SU-DHL-6 (cell line): Measurements from ENCODE around the gene LUZP1.
"Not testable (repeated sequence)": the region's sequence is repeated elsewhere in the genome, so short reads cannot be mapped to it uniquely, and the experiment has no call there.

Experiments used
- H2AFZ ChIP-seq: fragments of 200-600 bp; sonication (generic); 2 replicates; pipeline ENCODE4 v1.6.1; 2014; ENCODE audit warnings: low read depth, mild to moderate bottlenecking, moderate library complexity, mixed read lengths, antibody characterized with exemption, low read length; ENCODE audit not compliant: severe bottlenecking
- H3F3A ChIP-seq: fragments of 200-600 bp; shearing (Covaris generic); 2 replicates; pipeline ENCODE4 v1.6.0; 2016; ENCODE audit warnings: antibody characterized with exemption, mild to moderate bottlenecking; ENCODE audit not compliant: insufficient read depth
- H3K27ac ChIP-seq: fragments of 200-600 bp; sonication (generic); 2 replicates; pipeline ENCODE4 v1.5.1; 2016; ENCODE audit warnings: low read depth, mild to moderate bottlenecking, low read length, moderate library complexity, mixed read lengths
- H3K27me3 ChIP-seq: fragments of 200-600 bp; sonication (generic), shearing (Covaris generic); 2 replicates; pipeline ENCODE4 v1.6.0; 2014; ENCODE audit warnings: mild to moderate bottlenecking, low read length
- H3K36me3 ChIP-seq: fragments of 200-600 bp; sonication (generic); 2 replicates; pipeline ENCODE4 v1.6.1; 2014; ENCODE audit warnings: mild to moderate bottlenecking, low read length, mixed read lengths
- H3K4me2 ChIP-seq: fragments of 300-600, 200-600 bp; shearing (Covaris generic), sonication (generic); 2 replicates; pipeline ENCODE4 v1.6.0; 2014; ENCODE audit warnings: low read length, low read depth, mild to moderate bottlenecking; ENCODE audit not compliant: poor library complexity, severe bottlenecking
- H3K4me3 ChIP-seq: fragments of 200-600 bp; sonication (generic); 2 replicates; pipeline ENCODE4 v1.5.1; 2014; ENCODE audit warnings: antibody characterized with exemption, low read length, mild to moderate bottlenecking, mixed read lengths; ENCODE audit not compliant: insufficient read depth, poor library complexity, severe bottlenecking
- H3K79me2 ChIP-seq: fragments of 200-600 bp; sonication (generic); 2 replicates; pipeline ENCODE4 v1.6.1; 2014; ENCODE audit warnings: mild to moderate bottlenecking, low read length, moderate library complexity; ENCODE audit not compliant: insufficient read depth
- H3K9ac ChIP-seq: fragments of 200-600 bp; sonication (generic); 2 replicates; pipeline ENCODE4 v1.7.0; 2014; ENCODE audit warnings: mild to moderate bottlenecking, low read length
- H3K9me2 ChIP-seq: fragments of 200-600 bp; sonication (generic); replicated peaks from 2 replicates; pipeline ENCODE4 v1.6.1; 2014; ENCODE audit warnings: low read length; ENCODE audit not compliant: insufficient read depth
- H3K9me3 ChIP-seq: fragments of 200-600 bp; sonication (generic); 2 replicates; pipeline ENCODE4 v1.6.1; 2014; ENCODE audit warnings: low read length, mixed read lengths; ENCODE audit not compliant: insufficient read depth
- H4K20me1 ChIP-seq: fragments of 200-600 bp; sonication (generic); 2 replicates; pipeline ENCODE4 v1.6.1; 2014; ENCODE audit warnings: low read depth, mild to moderate bottlenecking, antibody characterized with exemption, low read length, moderate library complexity, mixed read lengths
- EZH2phosphoT487 ChIP-seq: fragments of 200-600 bp; sonication (generic), shearing (Covaris generic); conservative IDR thresholded peaks from 2 replicates; pipeline ENCODE4 v1.6.1; 2018; ENCODE audit warnings: mild to moderate bottlenecking, antibody characterized with exemption, low read length, moderate library complexity, mixed read lengths
- TF ChIP-seq, protein P1 (sequence below): fragments of 200-600 bp; sonication (generic); IDR thresholded peaks from one replicate; pipeline ENCODE4 v1.5.1; 2017; ENCODE audit warnings: antibody characterized with exemption, mild to moderate bottlenecking, low read length, moderate library complexity; ENCODE audit not compliant: insufficient read depth, poor library complexity, severe bottlenecking

LUZP1 gene

DNA sequence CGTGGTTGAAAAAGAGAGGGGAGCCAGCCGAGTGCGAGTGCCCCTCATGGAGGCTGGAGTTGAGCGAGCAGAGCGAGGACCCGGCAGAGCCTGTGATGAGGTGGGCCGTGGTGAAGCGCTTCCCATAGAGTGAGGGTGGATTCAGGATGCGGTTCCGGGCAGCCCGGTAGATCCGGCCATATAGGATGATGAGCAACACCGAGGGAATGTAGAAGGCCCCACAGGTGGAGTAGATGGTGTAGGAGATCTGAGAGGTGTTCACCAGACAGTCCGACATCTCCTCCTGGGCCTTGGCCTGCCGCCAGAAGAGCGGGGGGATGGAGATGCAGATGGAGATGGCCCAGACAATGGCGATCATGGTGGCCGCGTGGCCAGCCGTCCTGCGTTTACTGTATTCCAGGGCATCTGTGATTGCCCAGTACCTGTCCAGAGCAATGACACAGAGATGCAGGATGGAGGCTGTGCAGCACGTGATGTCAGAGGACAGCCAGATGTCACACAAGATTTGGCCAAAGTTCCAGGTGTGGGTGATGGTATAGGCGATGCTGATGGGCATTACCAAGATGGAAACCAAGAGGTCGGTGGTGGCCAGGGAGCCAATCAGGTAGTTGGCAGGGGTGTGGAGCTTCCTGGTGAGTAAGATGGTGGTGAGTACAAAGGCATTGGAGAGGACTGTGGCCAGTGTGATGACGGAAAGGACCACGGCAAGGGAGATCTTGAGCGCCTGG, 24.9 kb upstream of the LUZP1 start:
- 0 out of 2 replicates have a peak, but pooled peaks cover 3% of the 10 kb centered on the region for H3K27me3 ChIP-seq

DNA sequence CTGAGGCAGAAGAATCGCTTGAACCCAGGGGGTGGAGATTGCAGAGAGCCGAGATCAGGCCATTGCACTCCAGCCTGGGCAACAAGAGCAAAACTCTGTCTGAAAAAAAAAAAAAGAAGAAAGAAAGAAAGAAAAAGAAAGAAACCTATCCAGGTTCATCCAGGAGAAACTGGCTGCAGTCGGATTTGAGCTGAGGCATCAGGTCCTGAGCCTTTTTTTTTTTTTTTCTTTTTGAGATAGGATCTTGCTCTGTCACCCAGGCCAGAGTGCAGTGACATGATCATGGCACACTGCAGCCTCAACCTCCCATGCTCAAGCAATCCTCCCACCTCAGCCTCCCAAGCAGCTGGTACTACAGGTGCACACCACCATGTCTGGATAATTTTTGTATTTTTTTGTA, 22.5 kb upstream of the LUZP1 start:
- Histone ChIP-seq H3K79me2 (no peaks in the 10 kb centered on the region), H4K20me1 (no peaks in the 10 kb centered on the region)
- TF ChIP-seq, protein P1, sequence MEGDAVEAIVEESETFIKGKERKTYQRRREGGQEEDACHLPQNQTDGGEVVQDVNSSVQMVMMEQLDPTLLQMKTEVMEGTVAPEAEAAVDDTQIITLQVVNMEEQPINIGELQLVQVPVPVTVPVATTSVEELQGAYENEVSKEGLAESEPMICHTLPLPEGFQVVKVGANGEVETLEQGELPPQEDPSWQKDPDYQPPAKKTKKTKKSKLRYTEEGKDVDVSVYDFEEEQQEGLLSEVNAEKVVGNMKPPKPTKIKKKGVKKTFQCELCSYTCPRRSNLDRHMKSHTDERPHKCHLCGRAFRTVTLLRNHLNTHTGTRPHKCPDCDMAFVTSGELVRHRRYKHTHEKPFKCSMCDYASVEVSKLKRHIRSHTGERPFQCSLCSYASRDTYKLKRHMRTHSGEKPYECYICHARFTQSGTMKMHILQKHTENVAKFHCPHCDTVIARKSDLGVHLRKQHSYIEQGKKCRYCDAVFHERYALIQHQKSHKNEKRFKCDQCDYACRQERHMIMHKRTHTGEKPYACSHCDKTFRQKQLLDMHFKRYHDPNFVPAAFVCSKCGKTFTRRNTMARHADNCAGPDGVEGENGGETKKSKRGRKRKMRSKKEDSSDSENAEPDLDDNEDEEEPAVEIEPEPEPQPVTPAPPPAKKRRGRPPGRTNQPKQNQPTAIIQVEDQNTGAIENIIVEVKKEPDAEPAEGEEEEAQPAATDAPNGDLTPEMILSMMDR: no peak

More for the DNA sequence above, 24.9 kb upstream of the LUZP1 start:
- TF ChIP-seq EZH2phosphoT487: no peak
- TF ChIP-seq, protein P1: no peak
- no peaks in the 10 kb centered on the region for H3K9me2 ChIP-seq
- no peaks in the 10 kb centered on the region for H3K9me3 ChIP-seq
- H3K4me3 ChIP-seq: no peak overlapping the region
- no peaks in the 10 kb centered on the region for H4K20me1 ChIP-seq
- H3K27ac ChIP-seq: no peak overlapping the region
- no peaks in the 10 kb centered on the region for H3K36me3 ChIP-seq
- H3K4me2 ChIP-seq: no peak overlapping the region
- H3F3A ChIP-seq: no peaks in the 10 kb centered on the region
- no peaks in the 10 kb centered on the region for H3K79me2 ChIP-seq
- H2AFZ ChIP-seq: no peak overlapping the region
- H3K9ac ChIP-seq: no peak overlapping the region

DNA sequence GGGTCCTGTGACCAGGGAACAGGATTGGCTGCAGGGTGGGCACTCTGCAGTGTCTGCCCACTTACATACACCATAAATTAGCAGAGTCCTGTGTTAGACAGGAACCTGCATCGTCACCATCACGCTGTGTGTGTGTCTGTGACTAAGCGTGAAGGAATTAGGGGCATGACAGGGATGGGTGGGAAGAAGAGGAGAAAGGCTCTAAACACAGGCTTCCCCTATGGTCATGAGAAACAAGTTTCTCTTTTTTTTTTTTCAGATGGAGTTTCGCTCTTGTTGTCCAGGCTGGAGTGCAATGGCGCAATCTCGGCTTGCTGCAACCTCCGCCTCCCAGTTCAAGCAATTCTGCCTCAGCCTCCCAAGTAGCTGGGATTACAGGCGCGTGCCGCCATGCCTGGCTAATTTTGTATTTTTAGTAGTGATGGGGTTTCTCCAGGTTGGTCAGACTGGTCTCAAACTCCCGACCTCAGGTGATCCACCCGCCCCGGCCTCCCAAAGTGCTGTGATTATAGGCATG, 20.3 kb upstream of the LUZP1 start:
- H3K9ac ChIP-seq, H4K20me1 ChIP-seq, H3K4me2 ChIP-seq, H3K36me3 ChIP-seq, H3K9me3 ChIP-seq, H3F3A ChIP-seq, H3K9me2 ChIP-seq, H3K27me3 ChIP-seq, H2AFZ ChIP-seq, H3K79me2 ChIP-seq, H3K4me3 ChIP-seq, H3K27ac ChIP-seq: not testable (repeated sequence)

More for the DNA sequence above, 22.5 kb upstream of the LUZP1 start:
- Histone ChIP-seq H3K36me3 (no peaks in the 10 kb centered on the region), H3K4me3 (no peak overlapping the region), H3K27me3 (no peaks in the 10 kb centered on the region), H3K9me2 (no peaks in the 10 kb centered on the region), H3F3A (no peaks in the 10 kb centered on the region), H2AFZ (no peak overlapping the region), H3K4me2 (no peak overlapping the region), H3K9ac (no peak overlapping the region), H3K27ac (no peak overlapping the region), H3K9me3 (no peaks in the 10 kb centered on the region)

DNA sequence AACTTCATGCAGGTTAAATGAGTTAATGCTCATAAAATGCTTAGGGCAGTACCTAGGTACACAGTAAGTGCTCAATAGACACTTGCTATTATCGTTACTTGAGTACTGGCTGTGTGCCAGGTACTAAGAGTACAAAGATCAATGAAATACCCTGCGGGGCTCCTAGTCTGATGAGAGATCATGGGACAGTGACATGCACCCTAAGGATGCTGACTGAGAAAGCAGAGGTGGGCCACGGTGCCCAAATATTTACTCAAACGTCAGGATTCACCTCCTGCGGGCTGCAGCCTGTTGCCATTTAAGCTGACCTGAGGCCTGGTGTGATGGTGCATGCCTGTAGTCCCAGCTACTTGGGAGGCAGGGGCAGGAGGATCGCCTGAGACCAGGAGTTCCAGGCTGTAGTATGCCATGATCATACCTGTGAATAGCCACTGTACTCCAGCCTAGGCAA, 19.8 kb upstream of the LUZP1 start:
- no peaks in the 10 kb centered on the region for H4K20me1 ChIP-seq
- TF ChIP-seq, protein P1: no peak
- TF ChIP-seq EZH2phosphoT487: no peak
- no peak overlapping the region for H3K4me3 ChIP-seq
- H3K36me3 ChIP-seq: no peaks in the 10 kb centered on the region
- H3F3A ChIP-seq: no peaks in the 10 kb centered on the region
- H2AFZ ChIP-seq: no peak overlapping the region
- H3K9ac ChIP-seq: no peak overlapping the region
- no peaks in the 10 kb centered on the region for H3K79me2 ChIP-seq
- no peaks in the 10 kb centered on the region for H3K9me3 ChIP-seq
- H3K27me3 ChIP-seq: no peaks in the 10 kb centered on the region
- no peaks in the 10 kb centered on the region for H3K9me2 ChIP-seq
- H3K4me2 ChIP-seq: no peak overlapping the region
- H3K27ac ChIP-seq: no peak overlapping the region
